ENCODE data around the gene FRG2B. TPM values are rescaled to one million over a fixed set of nuclear protein-coding genes. Genes with fewer than 3 reads are reported as not detected.
"Not testable (repeated sequence)": the region's sequence is repeated elsewhere in the genome, so short reads cannot be mapped to it uniquely, and the experiment has no call there.

FRG2B gene
- polyA plus RNA-seq, 1 of the 3 experiments (the other 2 are of a cell fraction): not detected

DNA sequence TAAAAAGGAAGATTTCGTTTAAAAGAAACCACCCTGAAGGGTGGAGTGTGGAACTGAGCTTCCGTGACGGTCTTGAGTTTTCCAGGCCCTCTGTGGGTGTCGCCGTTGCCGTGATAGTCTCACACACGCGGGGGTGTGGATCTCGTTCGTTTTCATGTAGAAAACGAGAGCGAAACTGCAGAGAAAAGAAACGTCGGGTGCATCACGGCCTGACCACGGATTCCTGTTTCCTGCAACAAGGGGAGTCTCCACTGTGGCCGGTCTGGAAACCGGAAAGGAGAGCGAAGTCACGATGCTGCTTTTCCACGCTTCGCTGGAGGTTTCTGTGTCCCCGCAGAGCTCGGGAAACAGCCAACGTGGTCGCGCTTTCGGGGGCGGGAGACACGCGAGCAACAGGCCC, 4.1 kb downstream of the FRG2B start:
- WGBS (ENCODE audit: low lambda C conversion rate): 29% methylated on average over 16 of the region's 31 CpGs
- H3K9ac ChIP-seq; POLR2A ChIA-PET; H3K36me3 ChIP-seq (replicated peaks in 1 of 2; ENCODE audit: control insufficient read depth in 1 of 2, insufficient read depth in 2 of 2, low read length in 1 of 2); CTCF ChIA-PET; H3K4me2 ChIP-seq; H3K27ac ChIP-seq (ENCODE audit: low read depth in 2 of 2, low read length in 1 of 2); H3K4me3 ChIP-seq (ENCODE audit: low read depth in 2 of 2, low read length in 1 of 2); H3K79me2 ChIP-seq (ENCODE audit: insufficient read depth); H2AFZ ChIP-seq (ENCODE audit: low read depth); H3F3A ChIP-seq (replicated peaks; ENCODE audit: insufficient read depth); DNase-seq; H4K20me1 ChIP-seq (ENCODE audit: insufficient read depth); H3K9me2 ChIP-seq; H3K4me1 ChIP-seq (ENCODE audit: control insufficient read depth in 1 of 2, insufficient read depth in 2 of 2, low read depth in 1 of 2, low read length in 1 of 2); H3K9me3 ChIP-seq: not testable (repeated sequence)
- peaks cover 21% of the 10 kb centered on the region; the same call in 1 of the 2 replicates for H3K27me3 ChIP-seq (ENCODE audit: insufficient read depth)

DNA sequence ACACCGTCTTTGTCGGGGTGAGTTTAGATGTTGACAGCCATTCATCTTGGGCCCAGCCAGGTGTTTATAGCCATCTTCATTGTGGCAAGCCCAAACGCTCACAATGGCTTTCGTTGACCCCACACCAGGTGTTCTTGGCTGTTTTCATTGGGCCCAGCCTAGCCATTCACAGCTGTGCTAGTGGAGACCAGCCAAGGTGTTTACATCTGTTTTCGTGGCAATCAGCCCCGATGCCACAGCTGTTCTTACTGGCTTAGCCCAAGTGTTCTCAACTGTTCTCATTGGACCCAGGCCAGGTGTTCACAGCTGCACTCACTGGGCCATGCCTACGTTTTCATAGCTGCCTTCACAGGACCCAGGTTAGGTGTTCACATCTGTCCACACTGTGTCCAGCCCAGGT, 7.7 kb downstream of the FRG2B start:
- WGBS (ENCODE audit: low lambda C conversion rate): 32% methylated on average over 6 of the region's 7 CpGs
- H2AFZ ChIP-seq (ENCODE audit: low read depth): no peak overlapping the region
- ChIA-PET POLR2A (no interaction called here), CTCF (interaction anchor here (0.7 to 3.7 kb wide), 2 partner anchors 10 to 121 kb away, joined by 3 to 24 read pairs; no protein-coding TSS in a partner anchor)
- H3K36me3 ChIP-seq (replicated peaks in 1 of 2; ENCODE audit: control insufficient read depth in 1 of 2, insufficient read depth in 2 of 2, low read length in 1 of 2): no peaks in the 10 kb centered on the region
- no peaks in the 10 kb centered on the region for H3K4me1 ChIP-seq (ENCODE audit: control insufficient read depth in 1 of 2, insufficient read depth in 2 of 2, low read depth in 1 of 2, low read length in 1 of 2)
- H3K9ac ChIP-seq: no peak overlapping the region
- H3K4me3 ChIP-seq (ENCODE audit: low read depth in 2 of 2, low read length in 1 of 2): no peak overlapping the region
- no peaks in the 10 kb centered on the region for H3K9me3 ChIP-seq
- H3K9me2 ChIP-seq: no peaks in the 10 kb centered on the region
- no peaks in the 10 kb centered on the region for H4K20me1 ChIP-seq (ENCODE audit: insufficient read depth)
- no peaks in the 10 kb centered on the region for H3K79me2 ChIP-seq (ENCODE audit: insufficient read depth)
- H3K4me2 ChIP-seq: no peak overlapping the region
- no peak overlapping the region for H3K27ac ChIP-seq (ENCODE audit: low read depth in 2 of 2, low read length in 1 of 2)
- no peaks in the 10 kb centered on the region for H3F3A ChIP-seq (replicated peaks; ENCODE audit: insufficient read depth)
- TF ChIP-seq, protein P1, sequence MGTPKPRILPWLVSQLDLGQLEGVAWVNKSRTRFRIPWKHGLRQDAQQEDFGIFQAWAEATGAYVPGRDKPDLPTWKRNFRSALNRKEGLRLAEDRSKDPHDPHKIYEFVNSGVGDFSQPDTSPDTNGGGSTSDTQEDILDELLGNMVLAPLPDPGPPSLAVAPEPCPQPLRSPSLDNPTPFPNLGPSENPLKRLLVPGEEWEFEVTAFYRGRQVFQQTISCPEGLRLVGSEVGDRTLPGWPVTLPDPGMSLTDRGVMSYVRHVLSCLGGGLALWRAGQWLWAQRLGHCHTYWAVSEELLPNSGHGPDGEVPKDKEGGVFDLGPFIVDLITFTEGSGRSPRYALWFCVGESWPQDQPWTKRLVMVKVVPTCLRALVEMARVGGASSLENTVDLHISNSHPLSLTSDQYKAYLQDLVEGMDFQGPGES (IDR thresholded peaks at IDR 0.05; ENCODE audit: low read depth, low read length): no peak
- TF ChIP-seq RAD21 (IDR thresholded peaks at IDR 0.05; ENCODE audit: low read length) (no peak), FOXJ3 (CRISPR knock-in tag; IDR thresholded peaks at IDR 0.05) (no peak), NFIC (IDR thresholded peaks at IDR 0.05; ENCODE audit: borderline replicate concordance) (no peak), MEF2A (IDR thresholded peaks at IDR 0.05; ENCODE audit: borderline replicate concordance, low read depth) (no peak), GATA2 (CRISPR knock-in tag; IDR thresholded peaks at IDR 0.05) (no peak)
- TF ChIP-seq, protein P2, sequence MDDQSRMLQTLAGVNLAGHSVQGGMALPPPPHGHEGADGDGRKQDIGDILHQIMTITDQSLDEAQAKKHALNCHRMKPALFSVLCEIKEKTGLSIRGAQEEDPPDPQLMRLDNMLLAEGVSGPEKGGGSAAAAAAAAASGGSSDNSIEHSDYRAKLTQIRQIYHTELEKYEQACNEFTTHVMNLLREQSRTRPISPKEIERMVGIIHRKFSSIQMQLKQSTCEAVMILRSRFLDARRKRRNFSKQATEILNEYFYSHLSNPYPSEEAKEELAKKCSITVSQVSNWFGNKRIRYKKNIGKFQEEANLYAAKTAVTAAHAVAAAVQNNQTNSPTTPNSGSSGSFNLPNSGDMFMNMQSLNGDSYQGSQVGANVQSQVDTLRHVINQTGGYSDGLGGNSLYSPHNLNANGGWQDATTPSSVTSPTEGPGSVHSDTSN (IDR thresholded peaks at IDR 0.05): no peak
- no peak for DNase-seq
- H3K27me3 ChIP-seq (ENCODE audit: insufficient read depth): peaks cover 21% of the 10 kb centered on the region; the same call in 1 of the 2 replicates

DNA sequence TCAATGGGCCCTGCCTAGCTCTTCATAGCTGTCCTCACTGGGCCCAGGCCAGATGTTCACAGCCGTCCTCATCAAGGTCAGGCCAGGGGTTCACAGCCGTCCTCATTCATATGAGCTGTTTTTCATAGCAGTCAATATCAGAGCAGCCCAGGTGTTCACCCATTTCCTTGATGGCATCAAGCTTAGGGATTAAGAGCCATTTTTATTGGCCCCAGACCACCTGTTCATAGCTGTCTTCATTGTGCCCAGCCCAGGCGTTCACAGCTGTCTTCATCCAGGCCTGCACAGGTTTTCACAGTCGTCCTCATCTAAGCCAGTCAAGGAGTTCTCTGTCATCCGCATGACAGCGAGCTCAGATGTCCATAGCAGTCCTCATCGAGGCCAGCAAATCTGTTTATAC, 9.4 kb downstream of the FRG2B start:
- Histone ChIP-seq H3K27ac (ENCODE audit: low read depth in 2 of 2, low read length in 1 of 2) (no peak overlapping the region), H4K20me1 (ENCODE audit: insufficient read depth) (no peaks in the 10 kb centered on the region), H2AFZ (ENCODE audit: low read depth) (no peak overlapping the region), H3F3A (replicated peaks; ENCODE audit: insufficient read depth) (no peaks in the 10 kb centered on the region), H3K9me2 (no peaks in the 10 kb centered on the region), H3K27me3 (ENCODE audit: insufficient read depth) (peaks cover 24% of the 10 kb centered on the region; the same call in 1 of the 2 replicates), H3K9ac (no peak overlapping the region), H3K9me3 (no peaks in the 10 kb centered on the region), H3K36me3 (replicated peaks in 1 of 2; ENCODE audit: control insufficient read depth in 1 of 2, insufficient read depth in 2 of 2, low read length in 1 of 2) (no peaks in the 10 kb centered on the region), H3K4me1 (ENCODE audit: control insufficient read depth in 1 of 2, insufficient read depth in 2 of 2, low read depth in 1 of 2, low read length in 1 of 2) (no peaks in the 10 kb centered on the region), H3K4me3 (ENCODE audit: low read depth in 2 of 2, low read length in 1 of 2) (no peak overlapping the region), H3K79me2 (ENCODE audit: insufficient read depth) (no peaks in the 10 kb centered on the region), H3K4me2 (no peak overlapping the region)
- POLR2A ChIA-PET: no interaction called here
- CTCF ChIA-PET: interaction anchor here (1.0 to 3.7 kb wide), 5 partner anchors 8 to 288 kb away, joined by 4 to 24 read pairs (median 4); no protein-coding TSS in a partner anchor
- no peak for DNase-seq
- WGBS (ENCODE audit: low lambda C conversion rate): 65% methylated on average over 4 of the region's 7 CpGs
- TF ChIP-seq, protein P3, sequence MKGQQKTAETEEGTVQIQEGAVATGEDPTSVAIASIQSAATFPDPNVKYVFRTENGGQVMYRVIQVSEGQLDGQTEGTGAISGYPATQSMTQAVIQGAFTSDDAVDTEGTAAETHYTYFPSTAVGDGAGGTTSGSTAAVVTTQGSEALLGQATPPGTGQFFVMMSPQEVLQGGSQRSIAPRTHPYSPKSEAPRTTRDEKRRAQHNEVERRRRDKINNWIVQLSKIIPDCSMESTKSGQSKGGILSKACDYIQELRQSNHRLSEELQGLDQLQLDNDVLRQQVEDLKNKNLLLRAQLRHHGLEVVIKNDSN (IDR thresholded peaks at IDR 0.05; ENCODE audit: borderline replicate concordance, low read depth): no peak
- no peak for TF ChIP-seq NRF1 (IDR thresholded peaks at IDR 0.05; ENCODE audit: low read depth, low read length)
- TF ChIP-seq GABPA (IDR thresholded peaks at IDR 0.05; ENCODE audit: low read depth): no peak
- TF ChIP-seq, protein P4, sequence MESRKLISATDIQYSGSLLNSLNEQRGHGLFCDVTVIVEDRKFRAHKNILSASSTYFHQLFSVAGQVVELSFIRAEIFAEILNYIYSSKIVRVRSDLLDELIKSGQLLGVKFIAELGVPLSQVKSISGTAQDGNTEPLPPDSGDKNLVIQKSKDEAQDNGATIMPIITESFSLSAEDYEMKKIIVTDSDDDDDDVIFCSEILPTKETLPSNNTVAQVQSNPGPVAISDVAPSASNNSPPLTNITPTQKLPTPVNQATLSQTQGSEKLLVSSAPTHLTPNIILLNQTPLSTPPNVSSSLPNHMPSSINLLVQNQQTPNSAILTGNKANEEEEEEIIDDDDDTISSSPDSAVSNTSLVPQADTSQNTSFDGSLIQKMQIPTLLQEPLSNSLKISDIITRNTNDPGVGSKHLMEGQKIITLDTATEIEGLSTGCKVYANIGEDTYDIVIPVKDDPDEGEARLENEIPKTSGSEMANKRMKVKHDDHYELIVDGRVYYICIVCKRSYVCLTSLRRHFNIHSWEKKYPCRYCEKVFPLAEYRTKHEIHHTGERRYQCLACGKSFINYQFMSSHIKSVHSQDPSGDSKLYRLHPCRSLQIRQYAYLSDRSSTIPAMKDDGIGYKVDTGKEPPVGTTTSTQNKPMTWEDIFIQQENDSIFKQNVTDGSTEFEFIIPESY (IDR thresholded peaks at IDR 0.05; ENCODE audit: borderline replicate concordance, low read depth): no peak
- no peak for TF ChIP-seq YY1 (IDR thresholded peaks at IDR 0.05; ENCODE audit: low read depth)
- TF ChIP-seq, protein P1 (IDR thresholded peaks at IDR 0.05; ENCODE audit: low read depth, low read length): no peak
- no peak for TF ChIP-seq FOXJ3 (CRISPR knock-in tag; IDR thresholded peaks at IDR 0.05)
- TF ChIP-seq TEAD4 (IDR thresholded peaks at IDR 0.05; ENCODE audit: borderline replicate concordance, insufficient read depth): no peak
- TF ChIP-seq FOSL2 (IDR thresholded peaks at IDR 0.05; ENCODE audit: borderline replicate concordance, low read depth): no peak
- no peak for TF ChIP-seq POLR2AphosphoS5 (IDR thresholded peaks at IDR 0.05; ENCODE audit: low read depth, low read length)
- TF ChIP-seq RFX5 (IDR thresholded peaks at IDR 0.05; ENCODE audit: low read length): no peak
- no peak for TF ChIP-seq TAF1 (IDR thresholded peaks at IDR 0.05; ENCODE audit: borderline replicate concordance, low read depth, low read length)

All from SK-N-SH (cell line).